MM.1S (cell line): ENCODE measurements around the gene BANP.

Experiments used
- DNase-seq: peaks from one replicate; pipeline ENCODE4 v3.0.0-alpha.2; 2015
- H2AFZ ChIP-seq: fragments of 300-600 bp; sonication (generic); 2 replicates; pipeline ENCODE4 v1.6.0; 2016; ENCODE audit warnings: antibody characterized with exemption, low read length
- H3F3A ChIP-seq: fragments of 300-600 bp; sonication (generic); 2 replicates; pipeline ENCODE4 v1.6.1; 2016; ENCODE audit warnings: mild to moderate bottlenecking, antibody characterized with exemption, low read length, moderate library complexity, mixed read lengths; ENCODE audit not compliant: insufficient read depth
- H3K27ac ChIP-seq: fragments of 300-600 bp; sonication (generic); 2 replicates; pipeline ENCODE4 v1.5.1; 2016; ENCODE audit warnings: mild to moderate bottlenecking, low read length
- H3K27me3 ChIP-seq: fragments of 300-600 bp; sonication (generic); replicated peaks from 2 replicates; pipeline ENCODE4 v1.6.0; 2016; ENCODE audit warnings: low read length; ENCODE audit not compliant: insufficient read depth
- H3K36me3 ChIP-seq: fragments of 300-600 bp; sonication (generic); replicated peaks from 2 replicates; pipeline ENCODE4 v1.6.1; 2016; ENCODE audit warnings: mild to moderate bottlenecking, low read length, mixed read lengths; ENCODE audit not compliant: insufficient read depth
- H3K4me1 ChIP-seq: fragments of 300-600 bp; sonication (generic); 2 replicates; pipeline ENCODE4 v1.6.1; 2016; ENCODE audit warnings: low read length, mixed read lengths
- H3K4me2 ChIP-seq: fragments of 300-600 bp; sonication (generic); 2 replicates; pipeline ENCODE4 v1.6.0; 2016; ENCODE audit warnings: low read depth, low read length
- H3K4me3 ChIP-seq: fragments of 300-600 bp; sonication (generic); 2 replicates; pipeline ENCODE4 v1.5.1; 2016; ENCODE audit warnings: low read length, mixed read lengths
- H3K79me2 ChIP-seq: fragments of 300-600 bp; sonication (generic); 2 replicates; pipeline ENCODE4 v1.6.1; 2016; ENCODE audit warnings: mixed run types, low read length, mixed read lengths
- H3K9ac ChIP-seq: fragments of 300-600 bp; sonication (generic); 2 replicates; pipeline ENCODE4 v1.6.1; 2016; ENCODE audit warnings: low read length, mixed read lengths
- H3K9me2 ChIP-seq: fragments of 300-600 bp; sonication (generic); replicated peaks from 2 replicates; pipeline ENCODE4 v1.6.1; 2016; ENCODE audit warnings: mild to moderate bottlenecking, low read length, mixed read lengths; ENCODE audit not compliant: insufficient read depth
- H3K9me3 ChIP-seq: fragments of 300-600 bp; sonication (generic); replicated peaks from 2 replicates; pipeline ENCODE4 v1.6.1; 2016; ENCODE audit warnings: mild to moderate bottlenecking, low read length, mixed read lengths; ENCODE audit not compliant: insufficient read depth
- H4K20me1 ChIP-seq: fragments of 300-600 bp; sonication (generic); 2 replicates; pipeline ENCODE4 v1.6.1; 2016; ENCODE audit warnings: mild to moderate bottlenecking, low read length, moderate library complexity, mixed read lengths; ENCODE audit not compliant: insufficient read depth
- CTCF ChIP-seq: fragments of 300-600 bp; sonication (generic); IDR thresholded peaks from 2 replicates; pipeline ENCODE4 v1.5.1; 2016; ENCODE audit warnings: antibody characterized with exemption, low read length, mixed read lengths
- EZH2 ChIP-seq: fragments of 300-600 bp; sonication (generic); optimal IDR thresholded peaks from 2 replicates; pipeline ENCODE3; 2017; ENCODE audit warnings: low read depth, mild to moderate bottlenecking, antibody characterized with exemption, low read length, mixed read lengths
- EZH2phosphoT487 ChIP-seq: fragments of 300-600 bp; sonication (generic); IDR thresholded peaks from 2 replicates; pipeline ENCODE4 v1.6.1; 2018; ENCODE audit warnings: antibody characterized with exemption, low read length

Gene BANP

GRCh38 chr16:87951552-87952538 is 611 bp downstream of the BANP start:
- peaks cover 17% of the 10 kb centered on the region for H3F3A ChIP-seq
- DNase-seq = no peak
- H3K9ac ChIP-seq = peak overlapping the region; percentile 94
- H3K9me2 ChIP-seq = no peaks in the 10 kb centered on the region
- TF ChIP-seq CTCF (peak; percentile 9; the same call in 1 of the 2 replicates), EZH2 (no peak), EZH2phosphoT487 (no peak)
- H3K27ac ChIP-seq = peak overlapping the region; percentile 51; the same call in 1 of the 2 replicates
- H3K27me3 ChIP-seq = no peaks in the 10 kb centered on the region
- no peaks in the 10 kb centered on the region for H3K36me3 ChIP-seq
- no peak overlapping the region for H2AFZ ChIP-seq
- peaks cover 44% of the 10 kb centered on the region for H3K79me2 ChIP-seq
- H3K4me3 ChIP-seq = peak overlapping the region; percentile 85
- peaks cover 25% of the 10 kb centered on the region for H3K4me1 ChIP-seq
- peak overlapping the region; percentile 86 for H3K4me2 ChIP-seq
- no peaks in the 10 kb centered on the region for H4K20me1 ChIP-seq
- H3K9me3 ChIP-seq = no peaks in the 10 kb centered on the region

DNA sequence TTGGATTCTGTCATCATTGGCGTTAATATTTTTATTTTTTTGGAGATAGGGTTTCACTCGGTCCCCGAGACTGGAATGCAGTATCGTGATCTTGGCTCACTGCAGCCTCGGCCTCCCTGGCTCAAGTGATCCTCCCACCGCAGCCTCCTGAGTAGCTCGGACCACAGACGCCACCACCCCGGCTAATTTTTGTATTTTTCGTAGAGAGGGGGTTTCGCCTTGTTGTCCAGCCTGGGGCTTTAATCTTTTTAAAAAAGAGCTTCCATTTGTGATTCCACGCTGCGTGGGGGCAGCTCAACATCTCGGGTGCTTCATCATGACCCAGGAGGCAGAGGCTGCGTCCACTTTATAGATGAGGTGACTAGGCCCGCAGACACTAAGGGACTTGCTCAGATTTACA is 1.5 kb downstream of the BANP start:
- Histone ChIP-seq H3K27ac (no peak overlapping the region), H3K4me1 (peaks cover 28% of the 10 kb centered on the region), H3K79me2 (peaks cover 53% of the 10 kb centered on the region), H3K9me3 (no peaks in the 10 kb centered on the region), H3K9me2 (no peaks in the 10 kb centered on the region), H3F3A (peaks cover 17% of the 10 kb centered on the region), H3K27me3 (no peaks in the 10 kb centered on the region), H2AFZ (no peak overlapping the region), H3K4me3 (no peak overlapping the region), H3K4me2 (peak overlapping the region; percentile 86; the same call in 1 of the 2 replicates), H3K9ac (no peak overlapping the region), H4K20me1 (no peaks in the 10 kb centered on the region), H3K36me3 (no peaks in the 10 kb centered on the region)
- no peak for DNase-seq
- TF ChIP-seq CTCF (no peak), EZH2 (no peak), EZH2phosphoT487 (no peak)

- H2AFZ ChIP-seq = no peak overlapping the region
- no peak for DNase-seq
- H3F3A ChIP-seq = peaks cover 17% of the 10 kb centered on the region
- no peak overlapping the region for H3K4me2 ChIP-seq
- TF ChIP-seq EZH2phosphoT487 (no peak), CTCF (no peak), EZH2 (no peak)
- H3K79me2 ChIP-seq = peaks cover 62% of the 10 kb centered on the region
- H3K36me3 ChIP-seq = no peaks in the 10 kb centered on the region
- no peaks in the 10 kb centered on the region for H3K9me2 ChIP-seq
- H4K20me1 ChIP-seq = no peaks in the 10 kb centered on the region
- no peak overlapping the region for H3K27ac ChIP-seq
- H3K27me3 ChIP-seq = no peaks in the 10 kb centered on the region
- H3K4me1 ChIP-seq = peaks cover 28% of the 10 kb centered on the region
- no peaks in the 10 kb centered on the region for H3K9me3 ChIP-seq
- no peak overlapping the region for H3K9ac ChIP-seq
- no peak overlapping the region for H3K4me3 ChIP-seq
These were observed 2.3 kb downstream of the BANP start for GRCh38 chr16:87953308-87954215.
